Hepatocyte (in vitro differentiated cells): Measurements from ENCODE around the gene INPP4B.

Source experiments
- CTCF ChIP-seq: fragments of 200-600 bp; sonication (generic); IDR thresholded peaks from 2 replicates; pipeline ENCODE4 v1.5.1; 2016; ENCODE audit warnings: antibody characterized with exemption, mild to moderate bottlenecking; ENCODE audit not compliant: poor library complexity
- EZH2 ChIP-seq: fragments of 200-600 bp; sonication (generic); IDR thresholded peaks from 2 replicates; pipeline ENCODE4 v1.6.1; 2016; ENCODE audit warnings: antibody characterized with exemption, mild to moderate bottlenecking, borderline replicate concordance

- TF ChIP-seq CTCF (no peak), EZH2 (no peak)
Observed at GRCh38 chr4:142097015-142097414, 749.1 kb downstream of the INPP4B start.
